Kasumi-1 (cell line): ENCODE data around the gene GPS1.

ENCODE experiments used
- DNase-seq, 2 experiments: peaks; one replicate each; lab custom pipeline; 2025; lab: John Stamatoyannopoulos, UW

Gene GPS1

DNA sequence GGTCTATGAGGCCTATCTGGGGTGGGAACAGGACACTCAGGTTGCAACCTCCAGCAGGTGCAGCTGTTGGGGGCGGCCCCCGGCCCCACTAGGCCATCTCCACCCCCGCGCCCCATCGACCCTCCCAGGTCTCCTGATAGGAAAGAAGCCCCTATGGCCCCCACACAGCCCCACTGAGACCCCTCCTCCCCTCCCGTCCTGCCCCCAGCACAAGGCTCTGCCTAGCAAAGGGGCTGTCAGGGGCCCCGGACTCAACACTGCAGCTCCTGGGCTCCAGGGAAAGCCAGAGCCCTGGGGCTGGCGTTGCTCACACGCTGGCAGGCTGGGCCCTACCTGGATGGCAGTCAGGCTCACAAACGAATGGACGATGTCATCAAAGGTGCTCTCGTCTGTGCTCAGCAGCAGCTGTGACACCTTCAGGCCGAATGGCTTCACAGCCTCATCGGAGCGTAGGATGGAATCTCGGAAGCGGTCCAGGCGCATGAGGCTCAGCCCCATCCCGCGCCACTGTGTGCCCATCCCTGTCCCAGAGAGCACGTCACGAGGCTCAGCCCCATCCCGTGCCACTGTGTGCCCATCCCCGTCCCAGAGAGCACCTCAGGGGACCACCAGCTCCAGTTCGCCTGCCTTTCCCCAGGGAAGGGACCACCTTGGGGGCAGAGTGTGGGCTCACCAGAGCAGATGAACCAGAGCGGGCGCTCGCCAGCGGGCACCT lies 39.0 kb downstream of the GPS1 start:
- DNase-seq: no peak

DNA sequence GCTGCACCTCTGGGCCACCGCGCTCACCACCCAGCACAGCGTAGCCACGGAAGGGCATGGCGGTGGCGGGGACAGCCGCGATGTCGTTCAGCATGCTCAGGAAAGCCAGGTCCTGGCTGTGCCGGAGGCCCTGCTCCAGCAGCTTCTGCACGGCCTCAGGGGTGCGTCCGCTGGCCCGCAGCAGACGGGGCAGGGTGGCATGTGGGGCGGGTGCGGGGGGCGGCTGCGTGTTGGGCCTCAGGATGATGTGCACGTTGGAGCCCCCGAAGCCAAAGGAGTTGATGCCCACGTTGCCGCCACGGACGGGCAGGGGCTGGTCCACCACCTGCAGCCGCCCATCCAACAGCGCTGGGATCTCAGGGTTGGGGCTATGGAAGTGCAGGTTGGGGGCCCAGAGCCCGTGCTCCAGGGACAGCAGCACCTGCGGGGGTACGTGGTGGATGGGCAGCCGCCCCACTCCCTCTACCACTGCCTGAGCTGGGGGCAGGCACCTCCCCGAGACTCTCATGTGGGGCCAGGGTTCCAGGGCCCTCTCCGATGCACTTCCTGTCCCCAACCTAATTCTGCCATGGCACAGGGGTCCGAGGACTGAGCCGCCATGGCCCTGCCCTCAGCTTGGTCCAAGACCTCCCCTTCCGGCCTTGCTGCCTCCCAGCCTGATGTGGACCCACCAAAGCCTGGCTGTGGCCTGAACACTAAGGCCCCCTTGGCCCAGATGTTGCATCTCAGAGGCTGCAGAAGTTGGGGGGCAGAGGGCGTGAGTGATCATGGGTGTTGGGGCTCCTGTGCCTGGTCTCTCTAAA lies 39.8 kb downstream of the GPS1 start:
- no peak for DNase-seq

DNA sequence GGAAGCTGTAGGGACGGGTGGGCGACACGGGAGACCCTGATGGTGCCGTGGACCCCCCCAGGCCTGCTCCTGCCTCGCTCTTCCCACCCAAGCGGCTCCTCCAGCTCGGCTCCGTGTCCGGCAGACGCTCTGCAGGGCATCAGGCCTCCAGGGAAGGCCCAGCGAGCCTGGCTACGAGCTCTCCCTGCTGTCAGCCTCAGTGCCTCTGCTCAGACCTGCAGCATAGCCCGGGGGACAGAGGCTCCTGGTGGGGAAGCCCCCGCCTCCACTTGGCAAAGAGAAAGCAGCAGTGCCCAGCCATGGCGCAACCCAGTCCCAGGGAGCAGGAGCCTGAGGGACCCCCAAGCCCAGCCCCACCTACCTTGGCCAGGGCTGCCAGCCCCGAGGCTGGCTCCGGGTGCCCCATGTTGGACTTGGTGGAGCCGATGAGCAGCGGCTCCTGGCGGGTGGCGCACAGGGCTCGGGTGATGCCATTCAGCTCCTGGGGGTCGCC lies 40.4 kb downstream of the GPS1 start:
- no peak for DNase-seq

- no peak for DNase-seq
Observed at GRCh38 chr17:82092628-82092994, 40.9 kb downstream of the GPS1 start.

GRCh38 chr17:82092995-82093751 lies 41.5 kb downstream of the GPS1 start:
- no peak for DNase-seq

- DNase-seq: no peak
Observed at GRCh38 chr17:82094931-82095776, 43.5 kb downstream of the GPS1 start.

GRCh38 chr17:82095777-82096708 lies 44.3 kb downstream of the GPS1 start:
- no peak for DNase-seq

DNA sequence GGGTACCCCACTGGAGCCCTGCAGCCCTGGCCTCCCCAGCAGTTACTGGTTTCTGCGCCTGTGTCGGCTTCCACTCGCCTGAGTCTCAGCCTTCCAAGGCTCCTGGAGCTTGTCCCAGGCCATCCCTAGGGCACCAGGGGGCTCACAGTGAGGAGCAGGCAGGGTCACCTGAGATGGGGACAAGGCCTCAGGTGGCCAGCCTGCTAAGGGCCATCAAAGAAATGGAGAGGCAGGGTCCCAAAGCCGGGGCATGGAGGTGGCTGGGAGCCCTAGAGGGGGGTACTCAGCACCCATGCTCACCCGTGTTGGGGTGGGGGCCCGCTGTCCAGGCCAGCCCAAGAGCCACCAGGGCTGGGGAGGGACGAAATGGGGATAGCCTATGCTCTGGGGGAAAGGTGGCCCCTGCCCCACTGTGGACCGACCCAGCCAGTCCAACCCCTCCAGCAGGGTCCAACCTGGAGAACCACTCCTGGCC lies 45.0 kb downstream of the GPS1 start:
- DNase-seq: no peak

GRCh38 chr17:82097184-82097918 lies 45.7 kb downstream of the GPS1 start:
- no peak for DNase-seq

- DNase-seq: no peak
Observed at GRCh38 chr17:82097919-82098168, 46.1 kb downstream of the GPS1 start.

DNA sequence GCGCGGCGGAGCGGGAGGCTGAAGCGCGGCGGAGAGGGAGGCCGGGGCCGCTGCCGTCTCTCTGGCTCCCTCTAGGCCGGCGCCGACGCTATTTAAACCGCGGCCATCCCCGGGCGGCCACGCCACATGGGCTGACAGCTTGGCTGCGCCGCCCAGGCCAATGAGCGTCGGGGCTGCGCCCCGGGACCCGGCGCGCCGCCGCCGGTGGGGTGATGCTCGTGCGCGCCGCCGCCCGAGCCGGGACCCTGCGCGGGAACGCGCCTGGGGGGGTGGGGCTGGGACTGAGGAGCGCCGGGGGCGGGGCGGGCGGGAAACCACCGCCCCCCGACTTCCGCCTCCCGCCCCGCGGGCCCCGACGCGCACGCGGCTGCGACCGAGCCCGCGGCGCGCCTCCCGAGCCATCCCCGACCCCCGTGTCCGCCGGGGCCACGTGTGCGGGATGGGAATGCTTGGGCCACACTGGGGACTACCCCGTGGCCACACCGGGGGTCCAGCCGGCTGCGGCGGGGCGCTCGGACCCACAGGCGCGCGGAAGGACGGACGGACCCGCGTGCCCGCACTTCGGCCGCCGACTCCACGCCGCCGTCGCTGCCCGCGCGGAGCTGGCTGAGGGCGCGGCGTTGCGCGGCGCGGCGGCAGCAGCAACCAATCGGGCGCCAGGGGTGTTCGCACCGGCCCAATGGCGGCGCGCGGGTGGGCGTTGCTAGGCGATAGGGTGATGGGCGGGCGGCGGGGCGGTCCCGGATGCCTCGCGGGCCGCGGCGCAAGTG lies 46.7 kb downstream of the GPS1 start, which contains the start of gene FASN:
Gene FASN, minus strand, starts transcription at position 68 of the 770 bp plus-strand sequence. CDS start 1,791 bp downstream, outside the sequence.
- DNase-seq: peak; percentile 93 to 94

- DNase-seq: peak in 1 of 2 experiments; percentile 17
Observed at GRCh38 chr17:82098939-82099763, 47.5 kb downstream of the GPS1 start.

DNA sequence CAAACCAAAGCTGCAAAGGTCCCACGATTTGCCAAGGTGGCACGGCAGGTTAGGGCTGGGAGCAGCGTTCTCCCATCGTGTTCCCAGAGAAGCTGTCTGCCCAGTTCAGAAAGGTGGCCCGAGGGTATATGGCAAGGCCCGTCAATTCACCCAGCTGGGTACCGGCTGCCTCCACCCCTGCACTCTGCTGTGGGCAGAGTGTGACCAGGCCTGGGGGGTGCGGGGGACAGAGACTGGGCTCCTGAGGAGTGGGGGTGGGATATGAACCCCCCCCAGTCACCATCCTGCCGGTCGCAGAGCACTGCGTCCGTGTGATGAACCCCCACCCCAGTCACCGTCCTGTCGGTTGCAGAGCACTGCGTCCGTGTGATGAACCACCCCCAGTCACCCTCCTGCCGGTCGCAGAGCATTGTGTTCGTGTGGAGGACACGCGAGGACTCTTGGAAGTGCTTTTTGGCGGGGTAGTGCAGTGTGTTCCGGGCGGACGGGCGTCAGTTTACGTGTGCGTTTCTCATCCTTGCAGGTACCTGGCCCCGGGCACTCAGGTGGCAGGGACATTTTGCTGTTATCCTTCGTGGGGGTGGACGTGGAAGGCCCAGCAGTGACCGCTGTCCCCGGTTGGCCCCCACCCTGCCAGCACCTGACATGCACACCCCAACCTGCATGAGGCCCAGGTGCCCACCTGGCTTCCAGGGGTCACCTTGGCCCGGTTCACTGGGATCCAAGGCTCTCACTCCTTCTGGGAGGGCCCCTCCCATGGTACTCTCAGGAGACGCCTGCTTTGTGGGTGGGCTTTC lies 49.0 kb downstream of the GPS1 start:
- no peak for DNase-seq

GRCh38 chr17:82101301-82101715 lies 49.6 kb downstream of the GPS1 start:
- DNase-seq: no peak

DNA sequence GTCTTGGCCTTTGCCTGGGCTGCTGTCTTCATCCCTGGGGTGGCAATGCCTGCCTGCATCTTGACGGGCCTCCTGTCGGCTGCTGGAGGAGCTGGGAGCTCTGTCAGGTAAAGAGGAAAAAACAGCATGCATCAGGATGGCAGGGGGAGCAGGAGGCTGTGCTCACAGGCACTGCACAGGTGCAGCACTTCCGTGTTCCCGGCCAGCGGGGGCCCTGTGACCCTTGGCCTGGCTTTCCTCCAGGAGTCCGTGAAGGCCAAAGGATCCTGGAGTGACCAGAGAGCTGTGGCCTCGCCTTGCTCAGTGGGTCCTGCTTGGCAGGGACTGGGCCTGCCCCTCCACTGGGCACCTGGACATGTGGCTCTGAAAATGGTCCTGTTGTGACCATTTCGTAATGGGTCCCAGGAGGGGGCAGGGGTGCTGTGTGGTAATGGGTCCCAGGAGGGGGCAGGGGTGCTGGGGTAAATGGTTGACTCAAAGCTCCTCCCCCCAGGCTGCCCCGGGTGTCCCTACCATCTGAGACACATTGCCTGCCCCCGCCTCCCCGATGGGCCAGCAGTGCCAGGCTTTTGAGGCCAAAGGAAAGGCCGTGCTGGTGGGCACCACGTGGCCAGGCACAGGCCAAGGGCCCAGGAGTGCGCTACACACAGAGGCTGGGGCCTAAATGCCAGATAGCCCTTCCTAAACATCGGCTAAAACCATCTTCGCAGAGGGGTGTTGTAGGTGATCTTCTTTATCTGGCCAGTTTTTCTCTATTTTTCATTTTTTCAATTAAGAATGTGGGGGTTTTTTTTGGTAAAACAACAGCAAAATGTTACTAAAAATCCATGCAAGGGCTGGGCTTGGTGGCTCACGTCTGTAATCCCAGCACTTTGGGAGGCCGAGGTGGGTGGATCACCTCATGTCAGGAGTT lies 50.3 kb downstream of the GPS1 start:
- DNase-seq: no peak
